Liver (tissue), 3 donors: Measurements from ENCODE around the gene EML5.
A peak's percentile ranks its signal among the peaks of the same experiment; 100 is the strongest.

Source experiments
- EGR1 ChIP-seq, 2 donors: IDR thresholded peaks; 2 replicates each; pipeline ENCODE4 v1.6.1; 2016 to 2018; ENCODE audit warnings: antibody characterized with exemption in 2 of 2, low read depth in 2 of 2
- RAD21 ChIP-seq, 2 donors: IDR thresholded peaks; 2 replicates each; pipeline ENCODE4 v1.6.1; 2016; ENCODE audit warnings: antibody characterized with exemption in 2 of 2, mild to moderate bottlenecking in 2 of 2
- TAF1 ChIP-seq: conservative IDR thresholded peaks from 2 replicates; pipeline ENCODE4 v1.6.1; 2016; ENCODE audit warnings: antibody characterized with exemption, mild to moderate bottlenecking
- TF ChIP-seq, protein P1 (sequence below): fragments of 150-350 bp; IDR thresholded peaks from 2 replicates; pipeline ENCODE4 v1.5.1; 2017; ENCODE audit warnings: improper control_type of control experiment, low read depth, low read length; ENCODE audit not compliant: missing input control
- TF ChIP-seq, protein P2 (sequence below): IDR thresholded peaks from 2 replicates; pipeline ENCODE4 v1.6.1; 2016; ENCODE audit warnings: antibody characterized with exemption
- donor health status: healthy.
- donor health status: healthy.

DNA sequence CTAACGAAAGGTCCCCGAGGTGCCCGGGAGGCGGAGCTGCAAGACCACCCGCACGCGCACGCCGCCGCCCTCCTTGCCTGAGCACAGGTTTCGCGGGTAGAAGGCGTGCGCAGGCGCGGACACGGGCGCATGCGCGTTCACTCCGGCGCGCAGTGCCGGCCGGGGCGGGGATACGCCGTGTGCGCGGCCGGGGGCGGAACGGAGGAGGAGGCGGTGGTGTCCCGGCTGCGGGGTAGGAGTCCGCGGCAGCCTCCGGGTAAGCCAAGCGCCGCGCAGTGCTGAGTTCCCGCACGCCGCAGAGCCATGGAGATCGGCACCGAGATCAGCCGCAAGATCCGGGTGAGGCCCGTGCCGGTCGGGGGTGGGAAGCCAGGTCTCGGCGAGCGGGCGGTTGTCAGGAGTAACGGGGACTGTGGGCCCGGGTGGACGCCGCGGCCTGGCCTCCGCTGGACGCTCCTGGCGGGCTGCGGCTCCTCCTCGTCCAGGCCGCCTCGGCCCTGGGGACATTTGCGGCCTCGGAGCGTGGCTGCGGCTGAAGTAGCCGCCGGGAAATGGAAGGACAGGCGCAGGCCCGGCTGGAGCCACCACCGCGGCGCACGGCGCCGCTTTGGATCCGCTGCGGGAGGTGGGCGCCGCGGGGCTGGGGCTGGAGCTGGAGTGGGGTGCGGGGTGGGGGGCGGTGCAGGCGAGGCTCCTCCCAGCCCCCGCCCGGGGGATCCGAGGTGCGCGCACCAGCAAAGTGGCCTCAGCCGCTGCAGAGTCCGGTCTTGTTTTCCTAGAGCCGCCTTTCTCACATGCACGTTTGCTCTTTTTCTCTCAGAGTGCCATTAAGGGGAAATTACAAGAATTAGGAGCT lies 229.7 kb downstream of the EML5 start, which contains the start of gene ZC3H14:
- TF ChIP-seq, protein P1, sequence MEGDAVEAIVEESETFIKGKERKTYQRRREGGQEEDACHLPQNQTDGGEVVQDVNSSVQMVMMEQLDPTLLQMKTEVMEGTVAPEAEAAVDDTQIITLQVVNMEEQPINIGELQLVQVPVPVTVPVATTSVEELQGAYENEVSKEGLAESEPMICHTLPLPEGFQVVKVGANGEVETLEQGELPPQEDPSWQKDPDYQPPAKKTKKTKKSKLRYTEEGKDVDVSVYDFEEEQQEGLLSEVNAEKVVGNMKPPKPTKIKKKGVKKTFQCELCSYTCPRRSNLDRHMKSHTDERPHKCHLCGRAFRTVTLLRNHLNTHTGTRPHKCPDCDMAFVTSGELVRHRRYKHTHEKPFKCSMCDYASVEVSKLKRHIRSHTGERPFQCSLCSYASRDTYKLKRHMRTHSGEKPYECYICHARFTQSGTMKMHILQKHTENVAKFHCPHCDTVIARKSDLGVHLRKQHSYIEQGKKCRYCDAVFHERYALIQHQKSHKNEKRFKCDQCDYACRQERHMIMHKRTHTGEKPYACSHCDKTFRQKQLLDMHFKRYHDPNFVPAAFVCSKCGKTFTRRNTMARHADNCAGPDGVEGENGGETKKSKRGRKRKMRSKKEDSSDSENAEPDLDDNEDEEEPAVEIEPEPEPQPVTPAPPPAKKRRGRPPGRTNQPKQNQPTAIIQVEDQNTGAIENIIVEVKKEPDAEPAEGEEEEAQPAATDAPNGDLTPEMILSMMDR = no peak
- TF ChIP-seq EGR1 (IDR thresholded peaks at IDR 0.05; ENCODE audit: low read depth in 2 of 2) (peak; percentile 24 to 79), RAD21 (IDR thresholded peaks at IDR 0.05) (no peak), TAF1 (peak; percentile 75)
- TF ChIP-seq, protein P2, sequence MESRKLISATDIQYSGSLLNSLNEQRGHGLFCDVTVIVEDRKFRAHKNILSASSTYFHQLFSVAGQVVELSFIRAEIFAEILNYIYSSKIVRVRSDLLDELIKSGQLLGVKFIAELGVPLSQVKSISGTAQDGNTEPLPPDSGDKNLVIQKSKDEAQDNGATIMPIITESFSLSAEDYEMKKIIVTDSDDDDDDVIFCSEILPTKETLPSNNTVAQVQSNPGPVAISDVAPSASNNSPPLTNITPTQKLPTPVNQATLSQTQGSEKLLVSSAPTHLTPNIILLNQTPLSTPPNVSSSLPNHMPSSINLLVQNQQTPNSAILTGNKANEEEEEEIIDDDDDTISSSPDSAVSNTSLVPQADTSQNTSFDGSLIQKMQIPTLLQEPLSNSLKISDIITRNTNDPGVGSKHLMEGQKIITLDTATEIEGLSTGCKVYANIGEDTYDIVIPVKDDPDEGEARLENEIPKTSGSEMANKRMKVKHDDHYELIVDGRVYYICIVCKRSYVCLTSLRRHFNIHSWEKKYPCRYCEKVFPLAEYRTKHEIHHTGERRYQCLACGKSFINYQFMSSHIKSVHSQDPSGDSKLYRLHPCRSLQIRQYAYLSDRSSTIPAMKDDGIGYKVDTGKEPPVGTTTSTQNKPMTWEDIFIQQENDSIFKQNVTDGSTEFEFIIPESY = no peak
